GM12864 (cell line): ENCODE data around the gene EIF2B4.

ENCODE experiments used
- DNase-seq: peaks from one replicate; pipeline ENCODE4 v3.0.0-alpha.2; 2011; ENCODE audit warnings: low read depth
- H3K4me3 ChIP-seq: 2 replicates; pipeline ENCODE4 v1.5.1; 2011; ENCODE audit warnings: mild to moderate bottlenecking, low read depth, low read length, control low read depth
- CTCF ChIP-seq: IDR thresholded peaks from 2 replicates; pipeline ENCODE4 v1.5.1; 2011; ENCODE audit warnings: low read depth, mild to moderate bottlenecking, moderate library complexity, low read length, control low read depth, inconsistent platforms; ENCODE audit errors: missing control alignments

Gene EIF2B4

GRCh38 chr2:27380626-27381545 is 10.7 kb upstream of the EIF2B4 start, which contains the start of gene ZNF513:
Gene ZNF513, minus strand, starts transcription at chr2:27380734. Its CDS starts 208 bp downstream, at chr2:27380526.
- peak; percentile 69 for DNase-seq
- peak within 1 kb of the TSS; percentile 67 for H3K4me3 ChIP-seq
- no peak for TF ChIP-seq CTCF

GRCh38 chr2:27379836-27380625 is 9.9 kb upstream of the EIF2B4 start:
- peak overlapping the region; percentile 67 for H3K4me3 ChIP-seq
- TF ChIP-seq CTCF = no peak
- no peak for DNase-seq

GRCh38 chr2:27379383-27379835 is 9.3 kb upstream of the EIF2B4 start:
- TF ChIP-seq CTCF = no peak
- H3K4me3 ChIP-seq = peak overlapping the region; percentile 67
- DNase-seq = no peak

- no peak for TF ChIP-seq CTCF
- no peak for DNase-seq
- no peak overlapping the region for H3K4me3 ChIP-seq
Observed at GRCh38 chr2:27378809-27379290, 8.7 kb upstream of the EIF2B4 start.

- no peak for DNase-seq
- H3K4me3 ChIP-seq = no peak overlapping the region
- TF ChIP-seq CTCF = peak; percentile 18
Observed at GRCh38 chr2:27378096-27378808, 8.1 kb upstream of the EIF2B4 start.

GRCh38 chr2:27377618-27378095 is 7.5 kb upstream of the EIF2B4 start:
- no peak overlapping the region for H3K4me3 ChIP-seq
- no peak for TF ChIP-seq CTCF
- DNase-seq = no peak
